ENCODE results near the gene LMOD3.

DNA sequence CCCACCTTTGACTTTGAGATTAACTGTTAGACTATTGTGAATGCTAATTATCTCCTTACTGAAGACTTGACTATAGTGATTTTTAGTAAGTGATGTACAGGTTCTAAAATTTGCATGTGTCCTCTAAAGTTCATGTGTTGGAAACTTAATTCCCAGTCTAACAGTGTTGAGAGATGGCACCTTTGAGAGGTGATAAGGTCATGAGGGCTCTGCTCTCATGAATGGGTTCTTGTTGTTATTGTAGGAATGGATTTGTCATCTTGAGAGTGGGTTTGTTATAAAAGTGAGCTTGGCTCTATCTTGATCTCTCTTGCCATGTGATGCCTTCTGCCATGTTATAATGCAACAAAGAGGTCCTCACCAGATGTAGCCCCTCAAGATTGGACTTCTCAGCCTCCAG lies 18.9 kb upstream of the LMOD3 start:
- no peak for TF ChIP-seq POLR2A (IDR thresholded peaks at IDR 0.05; ENCODE audit: low read length)
- TF ChIP-seq GATA1 (IDR thresholded peaks at IDR 0.05; ENCODE audit: low read depth, low read length) = no peak

Measured in erythroblast (primary cell).